Epithelial cell of esophagus (primary cell): ENCODE data around the gene ALS2.

ENCODE experiments used
- DNase-seq: peaks from one replicate; pipeline ENCODE4 v3.0.0; 2010; ENCODE audit warnings: low read depth
- H3K4me3 ChIP-seq: 2 replicates; pipeline ENCODE4 v1.5.1; 2011; ENCODE audit warnings: mild to moderate bottlenecking, low read length, control low read depth
- CTCF ChIP-seq: IDR thresholded peaks from 2 replicates; pipeline ENCODE4 v1.5.1; 2011; ENCODE audit warnings: low read depth, mild to moderate bottlenecking, low read length, control low read depth, inconsistent platforms; ENCODE audit not compliant: insufficient read depth; ENCODE audit errors: missing control alignments

The ALS2 gene

DNA sequence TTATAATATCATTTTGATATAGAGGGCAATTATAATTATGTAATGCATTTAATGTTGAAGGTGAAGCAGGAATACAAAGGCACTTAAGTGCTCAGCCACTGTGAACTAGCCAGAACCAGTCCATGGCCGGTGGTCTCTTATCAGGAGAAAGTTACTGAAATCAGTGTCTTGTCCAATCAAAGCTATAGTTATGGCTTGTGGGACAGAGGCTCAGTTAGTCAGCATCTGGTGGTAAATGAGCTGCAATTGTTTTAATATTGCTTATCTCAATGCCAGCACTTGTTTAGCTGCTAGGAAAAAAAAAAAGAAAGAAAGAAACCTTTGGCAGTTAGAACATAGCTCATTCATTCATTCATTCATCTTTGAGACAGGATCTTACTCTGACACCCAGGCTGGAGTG, 3.8 kb upstream of the ALS2 start:
- DNase-seq, result no peak
- H3K4me3 ChIP-seq, result no peak overlapping the region
- no peak for TF ChIP-seq CTCF

DNA sequence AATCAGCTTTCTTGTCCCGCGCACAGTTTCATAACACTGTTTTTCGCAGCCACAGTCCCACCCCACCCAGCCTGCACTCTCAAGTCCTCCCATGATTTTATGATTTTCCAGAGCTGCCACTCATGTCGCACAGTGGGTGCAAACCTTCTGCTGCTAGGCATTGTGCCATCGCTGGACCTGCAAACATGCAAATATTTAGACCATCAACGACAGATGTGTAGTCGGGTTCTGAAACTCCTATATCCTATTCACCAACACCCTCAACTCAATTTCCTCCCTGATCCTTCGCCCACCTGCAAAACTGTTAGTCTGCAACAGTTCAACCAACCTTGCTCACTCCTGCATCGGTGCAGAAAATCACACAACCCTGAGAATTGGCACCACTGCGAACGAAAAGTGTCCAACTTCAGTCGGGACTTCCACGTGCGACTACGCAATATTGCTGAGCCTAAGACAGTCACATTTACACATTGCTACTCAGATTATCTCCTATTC, 871 bp upstream of the ALS2 start:
- TF ChIP-seq CTCF, result no peak
- DNase-seq, result peak; percentile 16
- peak overlapping the region; percentile 97 for H3K4me3 ChIP-seq

DNA sequence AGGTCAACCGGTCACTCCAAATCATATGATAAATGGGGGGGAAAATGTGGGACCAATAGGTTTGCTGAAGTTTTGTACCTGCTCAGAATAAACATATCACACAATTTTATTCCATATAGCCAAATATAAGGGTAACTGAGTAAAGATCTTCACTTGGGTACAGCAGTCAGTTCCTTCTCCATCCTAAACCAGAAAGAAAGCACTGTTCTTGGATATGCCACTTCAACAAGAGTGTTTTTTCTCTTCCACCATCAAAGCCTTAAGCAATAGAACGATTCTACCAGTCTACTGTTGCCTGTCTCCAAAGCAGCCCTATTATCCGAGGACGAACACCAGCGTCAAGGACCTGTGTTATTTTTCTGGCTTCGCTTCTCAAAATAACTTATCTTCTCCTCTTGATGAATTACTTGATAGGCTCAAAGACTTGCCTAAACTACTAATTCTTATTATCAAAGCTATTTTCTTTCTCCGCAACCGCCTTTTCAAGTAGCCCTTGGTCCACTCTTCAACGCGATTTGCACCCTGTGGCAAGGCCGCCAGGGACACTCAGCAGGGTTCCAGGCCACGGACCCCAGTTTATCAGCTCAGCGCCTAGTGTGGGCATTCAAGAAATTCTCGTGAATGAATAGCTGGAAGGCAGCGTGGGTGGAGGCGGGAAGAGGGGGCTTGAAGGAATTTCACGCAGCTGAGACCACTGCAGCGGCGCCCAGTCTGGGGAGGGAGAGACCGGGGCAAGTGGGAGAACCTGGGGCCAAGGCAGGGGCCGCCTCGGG, 646 bp downstream of the ALS2 start:
- TF ChIP-seq CTCF, result no peak
- peak overlapping the region; percentile 97 for H3K4me3 ChIP-seq
- DNase-seq, result peak; percentile 11

GRCh38 chr2:201777869-201778268, 2.9 kb downstream of the ALS2 start:
- no peak for TF ChIP-seq CTCF
- DNase-seq, result no peak
- H3K4me3 ChIP-seq, result no peak overlapping the region

GRCh38 chr2:201777043-201777442, 3.7 kb downstream of the ALS2 start:
- DNase-seq, result no peak
- no peak overlapping the region for H3K4me3 ChIP-seq
- TF ChIP-seq CTCF, result no peak

GRCh38 chr2:201775326-201775725, 5.4 kb downstream of the ALS2 start:
- H3K4me3 ChIP-seq, result no peak overlapping the region
- no peak for DNase-seq
- TF ChIP-seq CTCF, result no peak

DNA sequence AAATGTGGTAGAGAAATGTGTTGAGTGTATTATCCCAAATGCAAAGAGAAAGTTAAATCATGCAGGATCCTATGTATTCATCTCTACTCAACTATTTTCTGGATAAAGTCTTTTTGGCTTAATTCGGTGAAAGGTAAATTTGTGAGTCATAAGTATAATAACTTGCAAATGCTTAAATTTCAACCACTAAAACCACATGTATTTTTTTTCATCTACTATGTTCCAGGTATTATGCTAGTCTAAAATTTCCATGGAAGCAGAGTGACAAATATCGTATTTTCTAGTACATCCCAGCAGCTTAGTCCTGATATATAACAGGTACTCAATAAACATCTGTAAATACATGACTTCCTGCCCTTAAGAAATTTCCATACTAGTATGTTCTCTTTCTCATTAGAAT, 6.2 kb downstream of the ALS2 start:
- DNase-seq, result no peak

More for the DNA sequence above, 6.2 kb downstream of the ALS2 start:
- no peak overlapping the region for H3K4me3 ChIP-seq
- TF ChIP-seq CTCF, result no peak
